ENCODE measurements around the gene XBP1. TPM values are rescaled to one million over a fixed set of nuclear protein-coding genes. Genes with fewer than 3 reads are reported as not detected.

The XBP1 gene
- total RNA-seq, 4 donors from 2014 or later, result 66.0 to 403 (median 115) TPM

DNA sequence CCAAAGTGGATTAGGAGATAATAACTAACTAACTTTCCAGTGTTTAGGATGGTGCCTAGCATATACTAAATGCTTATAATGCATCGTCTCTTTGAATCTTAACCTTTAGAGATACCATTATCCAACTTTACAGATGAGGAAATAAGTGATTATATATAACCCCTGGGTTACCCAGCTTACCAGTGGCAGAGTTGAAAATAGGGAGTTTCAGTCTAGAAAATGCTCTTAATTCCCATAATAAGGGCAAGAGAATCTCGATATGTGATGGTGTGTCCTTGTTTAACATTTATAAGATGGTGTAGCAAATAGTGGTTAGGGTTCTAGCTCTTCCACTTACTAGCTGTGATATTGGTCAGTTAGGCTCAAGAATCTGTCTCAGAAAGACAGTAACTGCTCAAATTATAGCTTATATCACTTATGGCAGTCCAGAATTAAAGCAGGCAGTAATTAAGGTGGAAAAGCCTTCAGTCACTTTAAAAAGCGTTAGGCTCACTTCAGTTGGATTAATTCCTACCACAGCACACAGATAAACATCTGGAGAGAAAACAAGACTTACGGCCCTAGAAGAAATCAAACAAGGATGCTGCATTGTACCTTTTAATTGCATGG, 6.3 kb downstream of the XBP1 start:
- intact Hi-C loops (cut with DNase I; ENCODE audit: low total_unique reads) (no loop called here), in situ Hi-C loops (cut with MboI; ENCODE audit: low sequenced_read_pairs in 4 of 4) (no loop called here)
- no peak for ATAC-seq
- H3K4me1 ChIP-seq, result peaks cover 26 to 30% of the 10 kb centered on the region in 2 donors
- H3K4me3 ChIP-seq, result no peak overlapping the region
- H3K36me3 ChIP-seq, result peaks cover 2 to 51% of the 10 kb centered on the region in 2 donors
- no peaks in the 10 kb centered on the region for H3K9me3 ChIP-seq
- peak overlapping the region in 1 of 4 donors; percentile 97 for H3K27ac ChIP-seq
- no peaks in the 10 kb centered on the region for H3K27me3 ChIP-seq
- no peak for DNase-seq
- TF ChIP-seq POLR2A (IDR thresholded peaks at IDR 0.05), result no peak
- TF ChIP-seq, protein P1, sequence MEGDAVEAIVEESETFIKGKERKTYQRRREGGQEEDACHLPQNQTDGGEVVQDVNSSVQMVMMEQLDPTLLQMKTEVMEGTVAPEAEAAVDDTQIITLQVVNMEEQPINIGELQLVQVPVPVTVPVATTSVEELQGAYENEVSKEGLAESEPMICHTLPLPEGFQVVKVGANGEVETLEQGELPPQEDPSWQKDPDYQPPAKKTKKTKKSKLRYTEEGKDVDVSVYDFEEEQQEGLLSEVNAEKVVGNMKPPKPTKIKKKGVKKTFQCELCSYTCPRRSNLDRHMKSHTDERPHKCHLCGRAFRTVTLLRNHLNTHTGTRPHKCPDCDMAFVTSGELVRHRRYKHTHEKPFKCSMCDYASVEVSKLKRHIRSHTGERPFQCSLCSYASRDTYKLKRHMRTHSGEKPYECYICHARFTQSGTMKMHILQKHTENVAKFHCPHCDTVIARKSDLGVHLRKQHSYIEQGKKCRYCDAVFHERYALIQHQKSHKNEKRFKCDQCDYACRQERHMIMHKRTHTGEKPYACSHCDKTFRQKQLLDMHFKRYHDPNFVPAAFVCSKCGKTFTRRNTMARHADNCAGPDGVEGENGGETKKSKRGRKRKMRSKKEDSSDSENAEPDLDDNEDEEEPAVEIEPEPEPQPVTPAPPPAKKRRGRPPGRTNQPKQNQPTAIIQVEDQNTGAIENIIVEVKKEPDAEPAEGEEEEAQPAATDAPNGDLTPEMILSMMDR (IDR thresholded peaks at IDR 0.05 in 4 of 5, conservative IDR thresholded peaks at IDR 0.05 in 1 of 5), result no peak

DNA sequence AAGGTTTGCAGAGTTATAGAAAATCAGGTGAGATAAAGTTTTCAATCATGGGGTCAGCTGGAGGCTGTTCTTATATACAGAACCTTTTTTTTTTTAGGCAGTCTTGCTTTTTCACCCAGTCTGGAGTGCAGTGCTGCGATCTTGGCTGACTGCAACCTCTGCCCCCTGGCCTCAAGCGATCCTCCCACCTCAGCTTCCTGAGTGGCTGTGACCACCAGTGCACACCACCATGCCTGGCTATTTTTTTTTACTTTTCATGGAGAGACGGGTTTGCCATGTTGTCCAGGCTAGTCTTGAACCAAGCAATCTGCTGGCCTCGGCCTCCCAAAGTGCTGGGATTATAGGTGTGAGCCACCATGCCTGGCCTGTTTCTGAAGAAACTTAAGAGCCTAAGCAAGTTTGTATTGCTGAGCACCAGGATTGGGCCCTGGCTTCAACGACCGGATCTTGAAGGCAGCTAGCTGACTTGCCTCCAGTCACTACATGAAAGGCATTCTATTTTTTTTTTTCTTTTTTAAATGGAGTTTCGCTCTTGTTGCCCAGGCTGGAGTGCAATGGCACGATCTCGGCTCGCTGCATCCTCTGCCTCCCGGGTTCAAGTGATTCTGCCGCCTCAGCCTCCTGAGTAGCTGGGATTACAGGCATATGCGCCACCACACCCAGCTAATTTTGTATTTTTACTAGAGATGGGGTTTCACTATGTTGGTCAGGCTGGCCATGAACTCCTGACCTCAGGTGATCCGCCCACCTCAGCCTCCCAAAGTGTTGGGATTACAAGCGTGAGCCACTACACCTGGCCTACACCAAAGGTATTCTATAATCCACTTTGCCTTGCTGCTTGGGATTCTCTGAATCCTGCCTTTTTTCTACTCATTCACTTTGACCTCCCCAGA, 7.6 kb downstream of the XBP1 start:
- H3K4me1 ChIP-seq, result peaks cover 15 to 16% of the 10 kb centered on the region in 2 donors
- DNase-seq (no peak), ATAC-seq (no peak)
- no peak for TF ChIP-seq POLR2A (IDR thresholded peaks at IDR 0.05)
- TF ChIP-seq, protein P1 (IDR thresholded peaks at IDR 0.05 in 4 of 5, conservative IDR thresholded peaks at IDR 0.05 in 1 of 5), result no peak
- in situ Hi-C loops (cut with MboI; ENCODE audit: low sequenced_read_pairs in 4 of 4) (no loop called here), intact Hi-C loops (cut with DNase I; ENCODE audit: low total_unique reads) (no loop called here)
- H3K27ac ChIP-seq, result peak overlapping the region in 1 of 4 donors; percentile 11
- H3K36me3 ChIP-seq, result peaks cover 2 to 48% of the 10 kb centered on the region in 2 donors
- no peaks in the 10 kb centered on the region for H3K9me3 ChIP-seq
- no peak overlapping the region for H3K4me3 ChIP-seq
- H3K27me3 ChIP-seq, result no peaks in the 10 kb centered on the region

DNA sequence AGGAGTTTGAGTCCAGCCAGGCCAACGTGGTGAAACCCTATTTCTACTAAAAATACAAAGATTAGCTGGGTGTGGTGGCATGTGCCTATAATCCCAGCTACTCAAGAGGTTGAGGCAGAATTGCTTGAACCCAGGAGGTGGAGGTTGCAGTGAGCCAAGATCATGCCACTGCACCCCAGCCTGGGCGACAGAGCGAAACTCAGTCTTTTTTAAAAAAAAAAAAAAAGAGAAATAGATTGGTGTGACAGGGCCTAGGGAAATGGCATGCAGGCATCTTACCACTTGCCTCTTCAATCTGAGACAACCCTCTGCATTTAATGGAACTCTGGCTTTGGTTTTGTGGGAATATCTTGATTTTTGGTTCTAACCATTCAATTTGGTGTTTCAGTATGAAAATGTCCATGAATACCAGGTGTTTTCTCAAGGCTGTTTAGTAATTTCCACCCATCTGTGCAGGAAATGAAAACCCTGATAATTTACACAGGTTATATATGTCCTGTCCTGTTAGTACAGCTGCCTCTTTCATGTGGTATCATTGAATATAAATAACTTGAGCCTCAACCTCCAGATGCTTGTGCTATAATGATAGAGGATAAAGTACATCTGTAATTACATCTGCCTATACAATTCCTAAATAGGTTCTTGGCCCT, 8.4 kb downstream of the XBP1 start:
- Histone ChIP-seq H3K27ac (peak overlapping the region in 1 of 4 donors; percentile 11), H3K4me3 (no peak overlapping the region), H3K27me3 (no peaks in the 10 kb centered on the region), H3K4me1 (peaks cover 7 to 16% of the 10 kb centered on the region in 2 donors), H3K36me3 (peaks cover 2 to 46% of the 10 kb centered on the region in 2 donors), H3K9me3 (no peaks in the 10 kb centered on the region)
- TF ChIP-seq POLR2A (IDR thresholded peaks at IDR 0.05), result no peak
- TF ChIP-seq, protein P1 (IDR thresholded peaks at IDR 0.05 in 4 of 5, conservative IDR thresholded peaks at IDR 0.05 in 1 of 5), result no peak
- DNase-seq, result no peak
- in situ Hi-C loops (cut with MboI; ENCODE audit: low sequenced_read_pairs in 4 of 4) (no loop called here), intact Hi-C loops (cut with DNase I; ENCODE audit: low total_unique reads) (loop anchor here (2.0 kb wide), 1 partner anchor 37 kb away; no protein-coding TSS in a partner anchor)
- no peak for ATAC-seq

DNA sequence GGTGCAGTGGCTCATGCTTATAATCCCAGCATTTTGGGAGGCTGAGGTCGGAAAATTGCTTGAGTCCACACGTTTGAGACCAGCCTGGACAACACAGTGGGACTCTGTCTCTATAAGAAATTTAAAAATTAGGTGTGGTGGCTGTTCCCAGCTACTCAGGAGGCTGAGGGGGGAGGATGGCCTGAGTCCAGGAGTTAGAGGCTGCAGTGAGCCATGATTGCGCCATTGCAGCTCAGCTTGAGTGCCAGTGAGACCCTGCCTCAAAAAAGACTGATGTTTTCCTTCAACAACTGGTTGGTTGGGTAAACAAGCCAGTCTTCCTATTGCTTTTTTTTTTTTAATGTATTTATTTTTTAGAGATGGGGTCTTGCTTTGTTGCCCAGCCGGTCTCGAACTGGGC, 9.2 kb downstream of the XBP1 start:
- peaks cover 1 to 11% of the 10 kb centered on the region in 2 donors for H3K4me1 ChIP-seq
- no peak for DNase-seq
- H3K9me3 ChIP-seq, result no peaks in the 10 kb centered on the region
- no peak overlapping the region for H3K27ac ChIP-seq
- no peak for ATAC-seq
- no peaks in the 10 kb centered on the region for H3K27me3 ChIP-seq
- H3K4me3 ChIP-seq, result no peak overlapping the region
- no peak for TF ChIP-seq POLR2A (IDR thresholded peaks at IDR 0.05)
- TF ChIP-seq, protein P1 (IDR thresholded peaks at IDR 0.05 in 4 of 5, conservative IDR thresholded peaks at IDR 0.05 in 1 of 5), result no peak
- in situ Hi-C loops (cut with MboI; ENCODE audit: low sequenced_read_pairs in 4 of 4) (no loop called here), intact Hi-C loops (cut with DNase I; ENCODE audit: low total_unique reads) (loop anchor here (2.0 kb wide), 1 partner anchor 38 kb away; no protein-coding TSS in a partner anchor)
- peaks cover 2 to 46% of the 10 kb centered on the region in 2 donors for H3K36me3 ChIP-seq

Measured in gastrocnemius medialis (tissue), 4 donors.